GM23248 (cell line): ENCODE data around the gene TLX3.
"Not testable (repeated sequence)": the region's sequence is repeated elsewhere in the genome, so short reads cannot be mapped to it uniquely, and the experiment has no call there.

Experiments used
- EZH2 ChIP-seq: fragments of 200-600 bp; sonication (generic); IDR thresholded peaks from 2 replicates; pipeline ENCODE4 v1.6.1; 2018; ENCODE audit warnings: antibody characterized with exemption, mild to moderate bottlenecking; ENCODE audit not compliant: insufficient read depth, poor library complexity, severe bottlenecking
- EZH2phosphoT487 ChIP-seq: fragments of 200-600 bp; sonication (generic); IDR thresholded peaks from 2 replicates; pipeline ENCODE4 v1.6.1; 2018; ENCODE audit warnings: antibody characterized with exemption, moderate library complexity, mild to moderate bottlenecking, low read depth; ENCODE audit not compliant: insufficient read depth

DNA sequence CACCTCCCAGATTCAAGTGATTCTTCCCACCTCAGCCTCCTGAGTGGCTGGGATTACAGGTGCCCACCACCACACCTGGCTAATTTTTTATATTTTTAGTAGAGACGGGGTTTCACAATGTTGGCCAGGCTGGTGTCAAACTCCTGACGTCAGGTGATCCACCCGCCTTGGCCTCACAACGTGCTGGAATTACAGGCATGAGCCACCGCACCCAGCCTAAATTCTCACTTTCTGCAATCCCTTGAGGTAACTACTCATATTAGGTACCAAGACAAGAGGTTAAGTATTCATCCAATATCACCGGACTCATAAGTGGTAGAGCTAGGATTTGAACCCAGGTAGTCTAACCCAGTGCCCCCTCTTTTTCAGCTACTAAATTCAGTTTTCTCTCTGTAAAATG lies 11.1 kb upstream of the TLX3 start:
- not testable (repeated sequence) for TF ChIP-seq EZH2, EZH2phosphoT487
